K562 (cell line): ENCODE measurements around the gene EYA2. TPM values are rescaled to one million over a fixed set of nuclear protein-coding genes. Genes with fewer than 3 reads are reported as not detected.

ENCODE experiments used
- ATAC-seq: fragments of 200-7000 bp; cut with Tn5 transposase; 3 replicates; pipeline ENCODE4 v1.9.1; 2020; ENCODE audit warnings: moderate library complexity
- BruUV-seq: library from RNA; stranded (reverse); fragments of 400-500 nt; replicated peaks from 2 replicates; lab custom pipeline; 2021; lab: Mats Ljungman, UMichigan
- CTCF ChIA-PET: fragments of 300-600 bp; formaldehyde crosslinking; extraction: SDS; loops from one replicate; lab custom pipeline; 2021; ENCODE audit warnings: low intra/inter-chr PET ratio; lab: Yijun Ruan, JAX
- POLR2A ChIA-PET: fragments of 300-600, 350-650 bp; sonication (Branson Sonifier 250); formaldehyde crosslinking; extraction: SDS; loops from one replicate; lab custom pipeline; 2021; ENCODE audit warnings: antibody characterized with exemption, inconsistent platforms; lab: Yijun Ruan, JAX
- DNase-seq, 4 experiments: peaks; one replicate each; pipeline versions ENCODE4 v3.0.0 to v3.0.0-alpha.2; 2011 to 2018; ENCODE audit warnings: low spot score in 3 of 4, mixed read lengths in 3 of 4; ENCODE audit errors: extremely low read depth in 1 of 4
- FAIRE-seq: peaks from 2 replicates; lab custom pipeline; 2011; peaks lifted over from hg19 to GRCh38; lab: Jason Lieb, UNC
- H2AFZ ChIP-seq: 2 replicates; pipeline ENCODE4 v1.6.0; 2011; ENCODE audit warnings: low read depth, low read length, control low read depth, inconsistent platforms
- H3K27ac ChIP-seq: fragments of 200-600 bp; 3 replicates; pipeline ENCODE4 v1.8.0; 2011; ENCODE audit warnings: low read depth, mild to moderate bottlenecking, control low read depth, inconsistent platforms, low read length, moderate library complexity, mixed read lengths; ENCODE audit errors: extremely low read depth
- H3K27me3 ChIP-seq, 2 experiments: fragments of 300-600 bp in 1 of 2; 2 replicates in 1 of 2; 3 replicates in 1 of 2; pipeline versions ENCODE4 v1.6.0 to v1.8.0; 2011; ENCODE audit warnings: inconsistent platforms in 2 of 2, low read length in 2 of 2, mild to moderate bottlenecking in 1 of 2, mixed read lengths in 1 of 2, moderate library complexity in 1 of 2; ENCODE audit not compliant: control insufficient read depth in 2 of 2, insufficient read depth in 2 of 2
- H3K36me3 ChIP-seq: fragments of 300-600 bp; 3 replicates; pipeline ENCODE4 v1.8.0; 2011; ENCODE audit warnings: mild to moderate bottlenecking, low read length, inconsistent platforms; ENCODE audit not compliant: control insufficient read depth, insufficient read depth
- H3K4me1 ChIP-seq, 2 experiments: fragments of 200-600 bp in 1 of 2; replicated peaks in 1 of 2; 2 replicates in 1 of 2; 3 replicates in 1 of 2; pipeline versions ENCODE4 v1.5.1 to v1.8.0; 2011; ENCODE audit warnings: inconsistent platforms in 2 of 2, low read length in 2 of 2, mild to moderate bottlenecking in 1 of 2, mixed read lengths in 1 of 2, moderate library complexity in 1 of 2; ENCODE audit not compliant: control insufficient read depth in 2 of 2, insufficient read depth in 2 of 2
- H3K4me2 ChIP-seq: 2 replicates; pipeline ENCODE4 v1.6.1; 2011; ENCODE audit warnings: low read length, control low read depth, inconsistent platforms, mixed read lengths; ENCODE audit not compliant: insufficient read depth
- H3K4me3 ChIP-seq: fragments of 200-600 bp; sonication (generic), shearing (Covaris generic); 2 replicates; pipeline ENCODE4 v1.5.1; 2016; ENCODE audit warnings: control low read depth, inconsistent platforms
- H3K79me2 ChIP-seq: fragments of 200-600 bp; 3 replicates; pipeline ENCODE4 v1.8.0; 2011; ENCODE audit warnings: low read length, inconsistent platforms; ENCODE audit not compliant: control insufficient read depth, insufficient read depth
- H3K9ac ChIP-seq, 2 experiments: 2 replicates each; pipeline versions ENCODE4 v1.6.0 to v1.6.1; 2011; ENCODE audit warnings: low read depth in 2 of 2, low read length in 2 of 2, control low read depth in 1 of 2, inconsistent platforms in 1 of 2, mild to moderate bottlenecking in 1 of 2, mixed read lengths in 1 of 2; ENCODE audit not compliant: insufficient read depth in 1 of 2
- H3K9me1 ChIP-seq: one replicate; pipeline ENCODE4 v1.6.0; 2011; ENCODE audit warnings: inconsistent platforms, mild to moderate bottlenecking, low read length, moderate library complexity; ENCODE audit not compliant: control insufficient read depth, insufficient read depth
- H3K9me3 ChIP-seq: replicated peaks from 2 replicates; pipeline ENCODE4 v1.5.1; 2011; ENCODE audit warnings: low read depth, low read length, inconsistent platforms; ENCODE audit not compliant: control insufficient read depth, insufficient read depth
- H4K20me1 ChIP-seq: replicated peaks from 2 replicates; pipeline ENCODE4 v1.6.1; 2011; ENCODE audit warnings: low read length, inconsistent platforms, mixed read lengths; ENCODE audit not compliant: control insufficient read depth, insufficient read depth
- CEBPZ ChIP-seq: fragments of 150-350 bp; IDR thresholded peaks from 2 replicates; pipeline ENCODE4 v1.6.1; 2014; ENCODE audit warnings: low read depth, mild to moderate bottlenecking, low read length, borderline replicate concordance
- FOSL1 ChIP-seq: fragments of 200-800 bp; sonication (Bioruptor generic); conservative IDR thresholded peaks from 2 replicates; pipeline ENCODE4 v1.6.1; 2016; ENCODE audit warnings: missing genetic modification characterization, missing compliant biosample characterization
- HBP1 ChIP-seq: fragments of 450-650 bp; formaldehyde crosslinking; IDR thresholded peaks from 2 replicates; pipeline ENCODE4 v1.4.0; 2022; ENCODE audit warnings: missing genetic modification characterization
- HDAC1 ChIP-seq, 2 experiments: fragments of 450-650 bp; IDR thresholded peaks; 2 replicates each; pipeline ENCODE4 v1.6.1; 2016 to 2017; ENCODE audit warnings: inconsistent platforms in 1 of 2, mild to moderate bottlenecking in 1 of 2, moderate library complexity in 1 of 2
- MEF2D ChIP-seq: conservative IDR thresholded peaks from 2 replicates; pipeline ENCODE4 v1.6.1; 2016; ENCODE audit warnings: low read depth, missing genetic modification characterization, missing compliant biosample characterization
- NCOA1 ChIP-seq: fragments of 450-650 bp; IDR thresholded peaks from 2 replicates; pipeline ENCODE4 v1.6.1; 2016; ENCODE audit warnings: low read depth
- RAD21 ChIP-seq, 2 experiments: fragments of 250-450 bp in 1 of 2; fragments of 450-650 bp in 1 of 2; sonication (Bioruptor Pico) in 1 of 2; formaldehyde crosslinking in 1 of 2; IDR thresholded peaks in 1 of 2; conservative IDR thresholded peaks in 1 of 2; 2 replicates each; pipeline versions ENCODE4 v1.4.0 to v1.8.0; 2020 to 2022; ENCODE audit warnings: mild to moderate bottlenecking in 2 of 2, moderate library complexity in 1 of 2
- XRCC5 ChIP-seq: fragments of 200-400 bp; formaldehyde crosslinking; IDR thresholded peaks from 2 replicates; pipeline ENCODE4 v1.6.1; 2017; ENCODE audit warnings: low read depth, mild to moderate bottlenecking, low read length
- ZBTB7A ChIP-seq: IDR thresholded peaks from 2 replicates; pipeline ENCODE4 v1.6.1; 2011; ENCODE audit warnings: low read depth, mild to moderate bottlenecking, low read length, moderate library complexity, borderline replicate concordance; ENCODE audit not compliant: control insufficient read depth
- ZNF239 ChIP-seq: fragments of 250-450 bp; sonication (Bioruptor Pico); IDR thresholded peaks from 2 replicates; pipeline ENCODE4 v1.4.0; 2020; ENCODE audit warnings: mild to moderate bottlenecking
- ZNF277 ChIP-seq: fragments of 250-450 bp; sonication (Bioruptor Pico); IDR thresholded peaks from 2 replicates; pipeline ENCODE4 v1.8.0; 2022; ENCODE audit warnings: inconsistent platforms, mild to moderate bottlenecking, moderate library complexity, borderline replicate concordance
- ZNF511 ChIP-seq: sonication (generic); formaldehyde crosslinking; IDR thresholded peaks from 2 replicates; pipeline ENCODE4 v1.8.0; 2022; ENCODE audit warnings: mild to moderate bottlenecking, missing genetic modification reagents
- ZNF77 ChIP-seq: fragments of 250-450 bp; sonication (Bioruptor Pico); IDR thresholded peaks from 2 replicates; pipeline ENCODE4 v1.5.0; 2020
- WGBS: fragments of 100-300 bp; shearing (Covaris generic); methylation state at CpG from one replicate; pipeline ENCODE4 v1.1.6; 2016; ENCODE audit warnings: low coverage, mixed read lengths; ENCODE audit not compliant: insufficient coverage; ENCODE audit errors: missing lambda C conversion rate; 5-methylcytosine and 5-hydroxymethylcytosine counted together
- in situ Hi-C: fragments of 300-500 bp; cut with MboI; formaldehyde crosslinking; loops from 4 replicates; pipeline ENCODE4 v1.15.0; 2018; ENCODE audit warnings: inconsistent platforms, mixed read lengths
- intact Hi-C: fragments of 100-400 bp; cut with micrococcal nuclease; formaldehyde crosslinking; loops from 2 replicates; pipeline ENCODE4 v1.14.2; 2022
- polyA plus RNA-seq, 8 experiments: library from polyadenylated mRNA; depleted of rRNA in 4 of 8; stranded (reverse) in 5 of 8; unstranded in 3 of 8; fragments of >200 nt; fragmentation: Nextera tagmentation in 2 of 8; fragmentation: Illumina TruSeq in 1 of 8; extraction: Ambion mirVana in 2 of 8; extraction: Trizol in 1 of 8; gene quantifications; 2 replicates each; pipeline versions ENCODE4 v1.2.1 to v1.2.3, GENCODE V29; 2011 to 2014; ENCODE audit warnings: inconsistent platforms in 1 of 8, missing spikeins in 1 of 8
- total RNA-seq, 7 experiments: library from RNA; depleted of rRNA in 6 of 7; stranded (reverse); fragments of >200 nt in 6 of 7; fragmentation: Illumina TruSeq in 2 of 7; extraction: Trizol in 2 of 7; gene quantifications; 2 replicates each; pipeline versions ENCODE4 v1.2.1 to v1.2.3, GENCODE V29; 2011 to 2021; ENCODE audit warnings: low replicate concordance in 1 of 7

Gene EYA2
- total and polyA plus RNA-seq, 9 of the 15 experiments (the other 6 are each of a cell fraction or from before 2014, with no cell fraction given): 0.03 TPM; not detected in 8

- TF ChIP-seq RAD21 (CRISPR knock-in tag; conservative IDR thresholded peaks at IDR 0.05 in 1 of 2, IDR thresholded peaks at IDR 0.05 in 1 of 2) (no peak), ZBTB7A (no peak)
Measured at GRCh38 chr20:47137231-47137870, 242.7 kb downstream of the EYA2 start (continued).

GRCh38 chr20:47139934-47140535 lies 245.4 kb downstream of the EYA2 start:
- CTCF ChIA-PET: no interaction called here
- in situ Hi-C loops (no loop called here), intact Hi-C loops (no loop called here)
- no peaks in the 10 kb centered on the region for H4K20me1 ChIP-seq
- H3K9me1 ChIP-seq: no peaks in the 10 kb centered on the region
- H3K27ac ChIP-seq: no peak overlapping the region
- H3K9me3 ChIP-seq: no peaks in the 10 kb centered on the region
- no peak for DNase-seq
- H3K9ac ChIP-seq: no peak overlapping the region
- no peak for ATAC-seq
- no peak for FAIRE-seq
- H3K4me1 ChIP-seq: no peaks in the 10 kb centered on the region
- H3K27me3 ChIP-seq: peaks cover 12 to 19% of the 10 kb centered on the region in 2 experiments
- no peaks in the 10 kb centered on the region for H3K79me2 ChIP-seq
- POLR2A ChIA-PET: interaction anchor here (0.6 to 1.6 kb wide), 2 partner anchors 13 to 669 kb away, joined by 3 read pairs; no protein-coding TSS in a partner anchor
- WGBS: 0% methylated on average over 5 of the region's 5 CpGs
- H3K36me3 ChIP-seq: no peaks in the 10 kb centered on the region
- no peak overlapping the region for H3K4me2 ChIP-seq
- H3K4me3 ChIP-seq: no peak overlapping the region
- H2AFZ ChIP-seq: no peak overlapping the region
- no TSS peak for BruUV-seq
- no peak for TF ChIP-seq XRCC5
- TF ChIP-seq ZNF511 (CRISPR knock-in tag): no peak
- no peak for TF ChIP-seq ZNF77 (CRISPR knock-in tag)
- TF ChIP-seq FOSL1 (tag): no peak
- TF ChIP-seq HBP1 (CRISPR knock-in tag): no peak
- no peak for TF ChIP-seq NCOA1
- TF ChIP-seq MEF2D (tag): no peak
- TF ChIP-seq HDAC1 (IDR thresholded peaks at IDR 0.05): no peak
- no peak for TF ChIP-seq ZNF239 (CRISPR knock-in tag)
- no peak for TF ChIP-seq CEBPZ
- no peak for TF ChIP-seq ZNF277
